AG09319 (cell line): ENCODE measurements around the gene ACER3.

Experiments
- DNase-seq: peaks from one replicate; pipeline ENCODE4 v3.0.0-alpha.2; 2010; ENCODE audit warnings: low read depth; ENCODE audit errors: extremely low read depth
- CTCF ChIP-seq: IDR thresholded peaks from 2 replicates; pipeline ENCODE4 v1.5.1; 2011; ENCODE audit warnings: low read depth, mild to moderate bottlenecking, inconsistent platforms, low read length, moderate library complexity

Gene ACER3

GRCh38 chr11:76832361-76832760 is 28.4 kb upstream of the ACER3 start:
- DNase-seq = no peak
- no peak for TF ChIP-seq CTCF

GRCh38 chr11:76834151-76834550 is 26.6 kb upstream of the ACER3 start:
- no peak for TF ChIP-seq CTCF
- no peak for DNase-seq

GRCh38 chr11:76835036-76835435 is 25.7 kb upstream of the ACER3 start:
- no peak for TF ChIP-seq CTCF
- DNase-seq = no peak

- DNase-seq = peak; percentile 93
- TF ChIP-seq CTCF = no peak
Measured at GRCh38 chr11:76835928-76836612, 24.6 kb upstream of the ACER3 start.

GRCh38 chr11:76836613-76837291 is 24.0 kb upstream of the ACER3 start:
- DNase-seq = no peak
- TF ChIP-seq CTCF = peak; percentile 51

GRCh38 chr11:76837696-76838677 is 22.7 kb upstream of the ACER3 start:
- DNase-seq = no peak

More at GRCh38 chr11:76837696-76838677, 22.7 kb upstream of the ACER3 start:
- no peak for TF ChIP-seq CTCF
